NK-92 treated with Interleukin-12 subunit alpha and Interleukin-12 subunit beta, amount 100 ng/mL, for 24 hours (cell line): ENCODE results near the gene ABHD4.
"Not testable (repeated sequence)": the region's sequence is repeated elsewhere in the genome, so short reads cannot be mapped to it uniquely, and the experiment has no call there.

Experiments used
- DNase-seq: peaks from one replicate; lab custom pipeline; 2025; lab: John Stamatoyannopoulos, UW

Gene ABHD4

DNA sequence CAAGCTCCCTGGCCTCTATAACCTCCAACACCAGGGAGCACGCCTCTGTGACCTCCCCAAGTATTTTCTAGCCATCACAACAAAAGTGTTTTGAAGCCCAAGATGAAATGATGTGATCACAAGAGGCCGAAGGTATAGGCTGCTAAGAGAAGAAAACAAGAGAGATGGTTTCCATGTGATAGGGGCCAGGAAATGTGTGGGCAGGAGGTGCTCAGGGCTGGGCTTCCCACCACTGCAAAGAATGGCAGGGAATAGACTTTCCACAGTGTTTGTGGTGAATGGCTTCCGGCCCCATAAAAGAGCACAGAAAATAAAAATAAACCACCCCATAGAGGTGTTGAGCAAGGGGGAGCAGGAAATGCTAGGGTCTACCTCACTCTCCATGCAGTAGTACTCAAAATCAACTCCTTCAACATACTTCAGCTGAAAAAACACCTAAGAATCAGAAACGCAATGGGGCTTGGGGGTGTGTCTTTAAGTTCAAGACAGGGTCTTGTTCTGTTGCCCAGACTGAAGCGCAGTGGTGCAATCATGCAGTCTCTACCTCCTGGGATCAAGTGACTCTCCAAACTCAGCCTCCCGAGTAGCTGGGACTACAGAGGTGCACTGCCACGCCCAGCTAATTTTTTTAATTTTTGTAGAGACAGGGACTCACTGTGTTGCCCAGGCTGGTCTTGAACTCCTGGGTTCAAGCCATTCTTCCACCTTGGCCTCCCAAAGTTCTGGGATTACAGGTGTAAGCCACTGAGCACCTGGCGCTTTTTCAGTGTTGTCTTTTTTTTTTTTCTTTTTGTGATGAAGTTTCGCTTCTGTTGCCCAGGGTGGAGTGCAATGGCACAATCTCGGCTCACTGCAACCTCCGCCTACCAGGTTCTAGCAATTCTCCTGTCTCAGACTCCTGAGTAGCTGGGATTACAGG lies 36.2 kb upstream of the ABHD4 start:
- peak; percentile 90 for DNase-seq

DNA sequence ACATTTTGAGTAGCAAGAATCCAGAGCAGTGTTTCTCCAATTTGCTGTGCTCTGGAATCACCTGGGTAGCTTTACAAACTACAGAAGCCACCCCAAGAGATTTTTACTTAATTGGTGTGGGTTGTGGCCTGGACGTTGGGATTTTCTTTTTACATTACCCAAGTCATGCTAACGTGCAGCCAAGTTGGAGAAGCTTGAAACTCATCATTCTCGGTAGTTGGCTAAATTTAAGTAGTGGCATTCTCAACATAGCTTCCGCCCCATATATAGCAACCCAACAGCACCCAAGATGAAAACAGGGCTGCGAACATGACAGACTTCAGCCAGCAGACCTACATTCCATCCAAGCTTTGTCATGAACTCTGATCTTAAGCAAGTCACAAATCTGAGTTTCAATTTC lies 34.1 kb upstream of the ABHD4 start:
- peak; percentile 34 for DNase-seq

DNA sequence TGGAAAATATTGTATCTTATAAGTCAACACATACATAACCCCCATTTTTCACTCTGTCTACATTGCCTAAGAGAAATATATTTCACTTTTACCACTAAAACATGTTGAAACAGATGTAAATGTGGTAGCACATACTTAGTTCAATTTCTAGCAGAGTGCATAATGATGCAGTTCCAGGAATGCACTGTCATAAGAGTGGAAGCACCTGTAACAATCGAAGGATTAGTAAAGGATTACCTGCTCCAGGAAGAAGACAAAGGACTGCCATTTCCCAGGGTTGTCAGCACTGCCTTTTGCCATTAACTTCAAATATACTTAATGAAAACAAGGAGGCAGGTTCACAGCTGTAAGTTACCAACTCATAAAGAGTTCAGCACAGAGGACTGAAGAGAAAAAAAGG lies 33.6 kb upstream of the ABHD4 start:
- no peak for DNase-seq

DNA sequence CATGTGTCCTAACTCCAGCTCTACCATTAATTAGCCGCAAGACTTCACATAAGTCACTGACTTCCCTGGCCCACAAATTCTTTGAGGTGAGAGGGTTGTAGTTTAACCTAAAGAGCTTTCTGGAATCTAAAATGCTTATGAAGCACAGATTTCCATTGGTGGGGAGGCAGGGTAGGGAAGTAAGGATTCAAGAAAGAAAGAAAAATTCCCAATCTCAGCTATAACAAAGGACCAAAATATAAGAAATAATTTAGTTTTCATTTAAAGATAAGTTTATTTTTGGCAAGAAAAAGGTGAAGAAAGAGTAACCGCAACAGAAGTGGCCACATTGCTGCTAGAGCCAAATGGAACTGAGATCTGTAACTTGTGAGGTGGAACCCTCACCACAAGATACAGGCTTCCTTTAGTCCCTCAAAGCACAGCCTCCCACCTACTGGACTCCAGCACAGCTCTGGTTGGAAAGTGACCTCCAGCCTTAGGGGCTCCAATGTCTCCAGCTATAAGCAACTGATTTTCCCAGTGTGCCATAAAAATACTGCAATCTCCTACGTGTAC lies 32.6 kb upstream of the ABHD4 start:
- peak; percentile 36 for DNase-seq

DNA sequence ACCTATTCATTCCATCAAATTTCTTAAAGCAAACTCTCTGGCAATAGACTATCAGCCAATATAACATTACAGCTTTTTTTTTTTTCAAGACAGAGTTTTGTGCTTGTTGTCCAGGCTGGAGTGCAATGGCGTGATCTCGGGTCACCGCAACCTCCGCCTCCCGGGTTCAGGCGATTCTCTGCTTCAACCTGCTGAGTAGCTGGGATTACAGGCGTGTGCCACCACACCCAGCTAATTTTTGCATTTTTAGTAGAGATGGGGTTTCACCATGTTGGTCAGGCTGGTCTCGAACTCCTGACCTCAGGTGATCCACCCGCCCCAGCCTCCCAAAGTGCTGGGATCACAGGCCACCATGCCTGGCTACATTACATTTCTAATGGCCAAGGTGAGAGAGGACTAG lies 31.8 kb upstream of the ABHD4 start:
- not testable (repeated sequence) for DNase-seq

DNA sequence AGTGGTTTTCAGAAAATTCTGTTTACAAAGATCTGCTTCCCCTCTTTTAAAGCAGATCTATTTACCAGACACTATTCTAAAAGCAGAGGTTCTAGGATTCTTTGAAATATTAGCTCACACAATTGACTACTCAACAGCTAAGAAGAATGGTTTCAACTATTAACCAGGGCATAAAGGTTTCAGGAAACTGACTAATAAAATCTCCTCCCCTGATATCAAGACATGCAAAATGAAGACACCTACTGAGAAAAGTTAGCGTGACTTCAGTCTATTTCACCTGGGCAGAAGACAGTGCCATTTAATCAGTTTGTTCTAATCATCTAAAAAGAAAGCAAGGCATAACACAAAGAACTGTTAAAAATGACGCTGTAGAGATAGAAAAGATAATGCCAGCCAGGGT lies 31.3 kb upstream of the ABHD4 start:
- no peak for DNase-seq

DNA sequence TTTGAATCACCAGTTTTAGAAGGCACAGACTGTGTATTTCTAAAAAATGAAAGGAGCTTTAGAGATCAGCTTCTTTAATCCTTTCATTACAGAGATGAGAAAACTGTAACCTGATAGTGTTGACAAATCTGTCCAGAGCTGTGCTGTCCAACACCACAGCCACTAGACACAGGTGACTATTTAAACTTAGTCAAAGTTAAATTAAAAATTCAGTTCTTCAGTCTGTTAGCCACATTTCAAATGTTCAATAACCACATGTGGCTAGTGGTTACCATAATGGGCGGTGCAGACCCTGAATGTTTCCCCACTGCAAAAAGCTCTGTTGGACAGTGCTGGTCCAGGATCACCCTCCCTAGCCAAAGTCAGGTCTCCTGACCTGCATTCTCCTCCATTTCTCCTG lies 30.7 kb upstream of the ABHD4 start:
- peak; percentile 27 for DNase-seq

DNA sequence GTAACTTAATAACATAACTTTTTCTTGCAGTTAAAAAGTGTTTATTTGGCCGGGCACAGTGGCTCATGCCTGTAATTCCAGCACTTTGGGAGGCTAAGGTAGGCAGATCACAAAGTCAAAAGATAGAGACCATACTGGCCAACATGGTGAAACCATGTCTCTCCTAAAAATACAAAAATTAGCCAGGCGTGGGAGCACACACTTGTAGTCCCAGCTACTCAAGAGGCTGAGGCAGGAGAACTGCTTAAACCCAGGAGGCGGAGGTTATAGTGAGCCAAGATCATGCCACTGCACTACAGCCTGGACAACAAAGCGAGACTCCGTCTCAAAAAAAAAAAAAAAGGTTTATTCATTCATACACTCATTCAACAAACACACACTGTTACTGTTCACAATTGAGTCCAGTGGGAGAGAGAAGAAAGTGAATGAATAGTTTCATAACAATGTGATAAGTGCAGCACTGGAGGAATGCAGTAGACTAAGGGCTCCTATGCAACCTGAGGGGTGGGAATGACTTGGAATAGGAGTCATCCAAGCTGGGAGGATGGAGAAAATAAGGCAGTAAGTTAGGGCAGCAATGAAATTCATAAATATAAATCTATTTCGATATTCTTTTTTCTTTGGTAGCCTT lies 28.9 kb upstream of the ABHD4 start:
- no peak for DNase-seq

DNA sequence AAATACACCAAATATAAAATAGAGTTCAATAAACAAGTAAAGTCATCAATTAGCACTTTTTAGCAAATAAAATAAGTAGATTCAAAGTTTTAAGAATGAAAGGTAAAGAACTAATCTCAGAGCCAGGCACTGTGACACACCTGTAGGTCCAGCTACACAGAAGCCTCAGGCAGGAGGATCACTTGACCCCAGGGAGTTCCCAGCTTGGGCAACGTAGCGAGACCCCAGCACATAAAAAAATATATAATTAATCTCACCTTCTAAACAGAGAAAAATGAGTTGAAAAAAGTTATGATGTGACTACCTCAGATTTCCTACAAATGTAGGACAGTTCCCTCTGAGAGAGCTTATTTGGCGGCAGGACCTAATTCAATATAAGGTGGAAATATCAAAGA lies 28.4 kb upstream of the ABHD4 start:
- DNase-seq = no peak

DNA sequence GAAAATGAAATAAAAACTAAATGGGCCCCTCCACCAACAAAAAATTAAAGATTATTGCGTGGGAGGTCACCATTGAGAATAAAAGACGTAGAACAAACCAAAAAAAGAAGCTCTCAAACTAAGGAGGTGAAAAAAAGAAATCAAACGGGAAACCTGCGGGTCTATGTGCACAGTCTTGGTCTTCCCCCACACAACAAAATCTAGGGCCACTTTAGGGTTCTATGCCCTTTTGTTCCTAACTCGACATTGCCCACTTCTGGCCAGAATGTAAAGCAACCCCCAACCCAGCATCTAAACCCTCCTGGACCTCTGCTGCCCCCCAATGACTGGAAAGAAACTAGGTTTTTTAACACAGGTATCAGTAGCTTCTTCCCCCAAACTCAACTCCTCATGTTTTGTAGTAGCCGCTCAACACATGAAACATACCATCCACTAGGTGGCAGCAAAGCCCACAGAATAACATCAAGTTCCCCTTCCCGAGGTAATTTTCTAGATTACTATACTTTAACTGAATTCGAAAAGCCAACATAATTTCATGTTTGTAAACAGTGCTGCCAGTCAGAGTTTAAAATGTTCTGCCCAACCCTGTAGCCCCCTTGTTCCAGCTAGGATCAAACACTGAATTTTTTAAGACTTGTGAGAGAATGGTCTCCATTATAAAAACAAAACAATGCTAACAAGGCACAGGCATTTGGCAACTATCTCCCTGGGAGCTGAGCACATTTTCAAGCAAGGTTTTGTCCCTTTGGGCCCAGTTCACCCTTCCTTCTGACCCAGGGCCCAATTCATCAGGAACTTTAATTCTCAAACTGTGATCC lies 27.8 kb upstream of the ABHD4 start:
- DNase-seq = peak; percentile 81

DNA sequence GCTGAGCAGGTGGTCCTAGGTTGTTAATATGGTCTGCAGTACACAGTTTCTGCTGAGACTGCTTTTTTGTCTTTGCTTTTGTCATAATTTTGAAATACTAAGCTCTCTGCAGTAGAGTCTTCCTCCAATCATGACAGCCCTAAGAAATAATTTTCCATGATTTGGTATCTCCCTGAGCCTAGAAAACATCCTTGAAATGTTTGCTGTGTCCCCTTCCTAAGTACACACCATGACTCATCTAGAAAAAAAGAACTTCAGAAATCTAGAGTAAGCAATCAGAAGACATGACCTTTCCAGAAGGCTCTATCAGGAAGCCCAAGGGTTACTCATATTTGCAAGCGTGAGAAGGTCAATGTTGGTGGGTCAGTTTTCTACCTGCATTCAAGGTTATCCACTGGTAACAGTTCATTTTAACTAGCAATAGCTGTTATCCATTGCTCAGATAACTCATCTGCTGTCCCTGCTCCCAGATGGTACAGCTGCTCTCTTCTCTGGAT lies 25.5 kb upstream of the ABHD4 start:
- no peak for DNase-seq

DNA sequence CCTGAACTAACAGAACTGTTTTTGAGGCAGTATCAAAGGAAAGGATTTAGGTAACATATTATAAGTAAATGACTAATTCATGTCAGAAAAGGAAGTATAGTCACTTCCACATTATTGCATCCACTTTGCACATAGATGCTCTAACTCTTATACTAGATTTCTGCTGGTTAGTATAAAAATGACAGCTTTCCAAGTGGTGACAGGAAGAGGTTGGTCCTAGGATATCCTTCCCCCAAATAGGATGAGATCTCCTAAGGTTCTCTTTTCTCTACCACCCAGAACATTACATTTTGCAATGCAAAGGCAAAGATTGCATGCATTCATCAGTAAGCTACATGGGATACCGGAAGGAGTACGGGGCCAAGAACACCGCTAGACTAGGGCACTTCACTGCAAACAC lies 24.3 kb upstream of the ABHD4 start:
- no peak for DNase-seq

DNA sequence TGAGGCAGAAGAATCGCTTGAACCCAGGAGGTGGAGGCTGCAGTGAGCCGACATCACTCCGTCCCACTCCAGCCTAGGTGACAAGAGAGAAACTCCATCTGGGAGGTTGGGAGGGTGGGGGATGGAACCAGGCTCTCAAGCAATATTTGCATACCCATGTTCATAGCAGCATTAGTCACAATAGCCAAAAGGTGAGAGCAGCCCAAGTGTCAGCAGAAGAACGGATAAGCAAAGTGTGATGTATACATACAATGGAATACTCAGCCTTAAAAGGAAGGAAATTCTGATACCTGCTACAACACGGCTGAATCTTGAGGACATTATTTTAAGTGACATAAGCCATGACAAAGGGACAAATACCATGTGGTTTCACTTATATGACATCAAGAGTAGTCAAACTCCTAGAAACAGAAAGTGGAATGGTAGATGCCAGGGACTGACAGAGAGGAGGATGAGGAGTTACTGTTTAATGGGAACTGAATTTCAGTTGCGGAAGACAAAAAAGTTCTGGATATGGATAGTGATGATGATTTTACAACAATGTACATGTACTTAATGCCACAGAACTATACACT lies 20.7 kb upstream of the ABHD4 start:
- no peak for DNase-seq

DNA sequence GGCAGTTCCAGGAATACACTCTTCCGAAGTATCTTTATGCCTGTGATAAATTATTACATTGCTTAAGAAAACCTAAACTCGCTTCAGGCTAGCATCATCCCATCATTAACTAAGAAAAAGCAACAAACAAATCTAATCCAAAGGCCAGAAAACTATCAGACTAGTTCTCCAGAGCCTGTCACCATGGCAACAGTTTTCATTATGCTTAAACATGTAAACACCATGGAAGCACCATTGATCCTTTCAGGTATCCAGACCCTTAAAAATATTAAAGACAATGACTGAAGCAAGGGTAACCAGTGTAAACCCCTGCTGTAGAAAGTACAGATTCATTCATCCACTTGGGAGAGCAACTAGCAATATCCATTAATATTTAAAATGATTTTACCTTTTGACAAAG lies 18.9 kb upstream of the ABHD4 start:
- DNase-seq = no peak

DNA sequence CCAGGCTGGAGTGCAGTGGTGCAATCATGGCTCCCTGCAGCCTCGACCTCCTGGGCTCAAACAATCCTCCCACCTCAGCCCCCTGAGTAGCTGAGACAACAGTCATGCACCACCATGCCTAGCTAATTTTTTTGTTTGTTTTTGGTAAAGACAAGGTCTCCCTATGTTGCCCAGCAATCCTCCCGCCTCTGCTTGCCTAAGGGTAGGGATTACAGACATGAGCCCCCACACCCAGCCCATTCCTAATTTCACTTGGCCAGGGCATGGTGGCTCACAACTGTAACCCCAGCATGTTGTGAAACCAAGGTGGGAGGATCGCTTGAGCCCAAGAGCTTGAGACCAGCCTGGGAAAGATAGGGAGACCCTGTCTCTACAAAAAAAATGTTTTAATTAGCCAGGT lies 18.2 kb upstream of the ABHD4 start:
- DNase-seq = no peak

DNA sequence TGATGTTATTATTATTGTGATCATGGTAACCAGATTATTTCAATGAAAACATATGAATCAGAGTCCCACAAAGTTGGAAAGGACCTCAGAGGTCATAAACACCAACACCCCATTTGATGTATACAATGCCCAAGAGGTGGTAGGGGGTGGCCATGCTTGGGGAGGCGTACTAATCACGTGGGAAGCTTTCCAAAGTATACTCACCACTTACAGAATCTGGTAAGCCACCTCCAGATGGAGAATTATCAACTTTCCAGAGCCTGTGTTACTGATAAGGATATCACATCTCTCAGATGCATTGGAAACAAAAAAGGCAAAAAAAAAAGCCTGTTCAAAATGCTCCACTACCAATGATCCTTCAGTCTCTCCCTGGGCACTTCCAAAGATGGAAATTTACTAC lies 17.5 kb upstream of the ABHD4 start:
- no peak for DNase-seq

DNA sequence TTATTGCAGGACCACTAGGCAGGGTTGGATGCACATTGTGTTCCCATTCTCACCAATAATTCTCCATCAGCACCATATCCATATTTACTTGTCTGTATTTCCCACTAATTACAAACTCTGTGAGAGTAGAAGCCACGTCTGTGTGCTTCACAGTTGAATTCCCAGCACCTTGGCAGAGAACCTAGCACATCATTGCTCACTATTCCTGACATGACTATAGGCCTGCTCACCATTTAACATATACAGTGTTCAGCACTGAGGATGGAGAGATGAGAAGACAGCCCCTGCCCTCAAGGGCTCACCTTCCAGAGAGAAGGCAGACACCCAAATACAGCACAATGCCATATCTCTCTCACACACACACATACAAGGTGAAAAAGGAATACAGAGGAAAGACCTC lies 14.1 kb upstream of the ABHD4 start:
- no peak for DNase-seq

DNA sequence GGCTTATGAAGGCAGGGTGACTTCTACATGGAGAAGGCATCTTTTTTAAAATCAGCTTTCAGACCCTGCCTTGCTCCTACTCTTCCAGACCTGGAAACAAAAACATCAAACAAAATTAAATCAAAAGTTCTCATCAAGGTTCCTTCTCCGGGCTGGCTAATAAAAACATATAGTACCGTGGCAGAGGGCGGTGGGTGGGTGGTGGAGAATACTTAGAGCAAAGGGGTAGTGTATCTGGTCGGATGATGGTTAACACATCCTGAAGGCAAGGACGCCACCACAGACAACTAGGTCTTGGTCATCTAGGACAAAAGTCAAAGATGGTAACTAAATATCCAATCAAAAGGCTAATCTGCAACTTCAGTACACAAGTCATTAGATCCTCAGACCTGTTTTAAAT lies 10.9 kb upstream of the ABHD4 start:
- no peak for DNase-seq

DNA sequence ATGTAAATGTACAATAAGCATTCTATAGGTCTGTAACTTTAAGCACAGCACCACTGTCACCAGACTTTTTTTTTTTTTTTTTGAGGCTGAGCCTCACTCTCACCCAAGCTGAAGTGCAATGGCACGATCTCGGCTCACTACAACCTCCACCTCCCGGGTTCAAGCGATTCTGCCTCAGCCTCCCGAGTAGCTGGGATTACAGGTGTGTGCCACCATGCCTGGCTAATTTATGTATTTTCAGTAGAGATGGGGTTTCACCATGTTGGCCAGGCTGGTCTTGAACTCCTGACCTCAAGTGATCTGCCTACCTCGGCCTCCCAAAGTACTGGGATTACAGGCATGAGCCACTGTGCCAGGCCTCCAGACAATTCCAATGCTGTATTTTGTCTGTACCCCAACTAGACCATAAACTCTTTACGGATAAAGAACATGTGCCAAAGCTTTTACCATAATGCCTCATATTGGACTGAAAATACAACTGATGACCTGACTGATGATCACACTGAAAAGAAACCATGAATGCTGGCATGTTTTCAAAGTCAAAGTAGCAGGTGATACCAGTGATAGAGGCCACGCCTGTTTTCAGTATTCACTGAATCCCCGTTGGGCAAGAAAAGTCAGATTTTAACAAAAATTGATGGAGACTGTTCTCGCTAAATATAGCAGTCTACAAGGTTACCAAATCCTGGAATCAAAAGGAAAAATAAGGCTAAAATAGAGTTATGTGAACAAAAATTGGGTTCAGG lies 10.2 kb upstream of the ABHD4 start:
- DNase-seq = not testable (repeated sequence)

DNA sequence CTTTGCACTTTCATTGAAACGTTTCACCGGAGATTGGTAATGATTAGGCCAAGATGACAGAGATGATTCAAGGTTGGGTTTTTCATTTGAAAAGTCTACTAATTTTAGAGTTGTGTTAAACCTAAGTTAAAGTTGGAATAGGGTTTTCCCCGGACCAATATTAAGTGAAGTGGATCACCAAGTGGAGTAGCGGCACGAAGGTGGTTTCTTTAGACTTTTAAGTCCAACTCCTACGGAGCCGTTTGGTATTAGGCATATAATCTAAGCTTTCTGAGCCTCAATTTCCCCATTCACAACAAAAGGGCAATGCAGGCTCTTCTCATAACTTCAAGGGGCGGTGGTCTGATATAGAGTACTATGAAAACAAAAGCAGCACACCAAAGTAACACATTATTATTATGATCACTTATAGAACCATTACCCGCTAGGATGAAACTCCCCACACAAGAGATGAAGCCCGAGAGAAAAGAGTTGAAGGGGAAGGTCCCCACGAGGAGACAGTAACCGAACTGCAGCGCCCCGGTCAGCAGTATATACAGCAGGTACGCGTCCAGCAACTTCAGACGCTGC lies 9.5 kb upstream of the ABHD4 start:
- DNase-seq = no peak
